Uterus (tissue), 2 donors: Measurements from ENCODE around the gene KLF16.

Experiments
- CTCF ChIP-seq, 4 experiments: fragments of 200-600 bp in 2 of 4; fragments of 450-650 bp in 2 of 4; sonication (generic) in 2 of 4; IDR thresholded peaks; one replicate each; pipeline ENCODE4 v1.5.1; 2016 to 2019; ENCODE audit warnings: antibody characterized with exemption in 4 of 4, mild to moderate bottlenecking in 2 of 4, moderate library complexity in 1 of 4
- POLR2A ChIP-seq, 2 donors: fragments of 450-650 bp; IDR thresholded peaks; one replicate each; pipeline ENCODE4 v1.6.1; 2016; ENCODE audit warnings: antibody characterized with exemption in 2 of 2, mild to moderate bottlenecking in 1 of 2, moderate library complexity in 1 of 2

GRCh38 chr19:1844513-1845124 lies 18.8 kb downstream of the KLF16 start:
- no peak for TF ChIP-seq CTCF (IDR thresholded peaks at IDR 0.05)
- TF ChIP-seq POLR2A (IDR thresholded peaks at IDR 0.05), result no peak
